Measurements from ENCODE around the gene ZNF480.
"Not testable (repeated sequence)": the region's sequence is repeated elsewhere in the genome, so short reads cannot be mapped to it uniquely, and the experiment has no call there.

ZNF480 gene

GRCh38 chr19:52336791-52337381 is 39.9 kb downstream of the ZNF480 start:
- no peak for DNase-seq (ENCODE audit: low read depth)

GRCh38 chr19:52339022-52339421 is 42.1 kb downstream of the ZNF480 start:
- not testable (repeated sequence) for DNase-seq (ENCODE audit: low read depth)

- peak; percentile 38 for DNase-seq (ENCODE audit: low read depth)
Observed at GRCh38 chr19:52343548-52343947, 46.6 kb downstream of the ZNF480 start.

DNA sequence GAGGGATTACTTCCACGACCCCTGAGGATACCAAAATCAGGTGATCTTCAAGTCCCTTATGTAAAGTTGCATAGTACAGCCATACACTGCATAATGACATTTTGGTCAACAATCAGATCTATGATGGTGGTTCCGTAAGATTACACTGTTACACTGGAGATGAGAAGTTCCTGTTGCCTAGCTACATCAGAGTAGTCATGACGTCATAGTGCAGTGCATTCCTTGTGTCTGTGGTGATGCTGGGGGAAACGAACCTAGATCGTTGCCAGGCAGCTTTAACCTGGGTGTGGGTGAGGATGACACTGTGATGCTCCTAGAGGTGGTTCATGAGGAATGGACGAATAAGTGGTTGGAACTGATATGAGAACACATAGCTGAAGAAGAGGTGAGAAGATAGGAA is 48.2 kb downstream of the ZNF480 start:
- no peak for DNase-seq (ENCODE audit: low read depth)

- DNase-seq (ENCODE audit: low read depth), result no peak
Observed at GRCh38 chr19:52351512-52351911, 54.5 kb downstream of the ZNF480 start.

DNA sequence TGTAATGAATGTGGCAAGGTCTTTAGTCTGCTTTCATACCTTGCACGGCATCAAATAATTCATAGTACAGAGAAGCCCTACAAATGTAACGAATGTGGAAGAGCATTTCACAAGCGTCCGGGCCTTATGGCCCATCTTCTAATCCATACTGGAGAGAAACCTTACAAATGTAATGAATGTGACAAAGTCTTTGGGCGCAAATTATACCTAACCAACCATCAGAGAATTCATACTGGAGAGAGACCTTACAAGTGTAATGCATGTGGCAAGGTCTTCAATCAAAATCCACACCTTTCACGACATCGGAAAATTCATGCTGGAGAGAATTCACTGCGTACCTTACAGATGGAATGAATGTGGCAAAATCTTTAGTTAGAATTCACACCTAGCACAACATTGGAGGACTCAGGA is 69.5 kb downstream of the ZNF480 start:
- DNase-seq (ENCODE audit: low read depth), result no peak

- peak; percentile 91 for DNase-seq (ENCODE audit: low read depth)
Observed at GRCh38 chr19:52369559-52370340, 72.8 kb downstream of the ZNF480 start, which contains the start of gene ZNF880. TSS of gene ZNF880 (plus strand) at chr19:52369923. CDS start at chr19:52369966, 43 bp downstream.

DNA sequence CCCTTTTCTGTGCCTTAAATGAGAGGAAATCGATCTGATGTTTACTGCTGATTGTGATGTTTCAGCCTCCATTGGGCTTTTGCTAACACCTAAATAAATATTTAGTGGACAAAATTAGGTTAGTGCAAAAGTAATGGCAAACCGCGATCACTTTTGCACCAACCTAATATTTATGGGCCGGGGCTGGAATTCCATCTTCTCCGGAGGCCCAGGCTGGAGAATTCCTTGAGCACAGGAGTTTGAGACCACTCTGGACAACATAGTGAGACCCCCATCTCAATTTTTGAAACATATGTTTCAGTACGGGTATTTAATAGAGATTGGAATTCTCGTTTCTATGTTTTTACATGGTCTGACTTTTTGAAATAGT is 73.4 kb downstream of the ZNF480 start:
- DNase-seq (ENCODE audit: low read depth), result no peak
